SK-N-SH treated with all-trans-retinoic acid at 6 μM for 48 hours (cell line): ENCODE data around the gene RASSF1.

Experiments
- ARNTL ChIP-seq: fragments of 450-650 bp; formaldehyde crosslinking; IDR thresholded peaks from 2 replicates; pipeline ENCODE4 v1.5.0; 2020; ENCODE audit warnings: low read depth, mild to moderate bottlenecking, moderate library complexity, borderline replicate concordance
- TF ChIP-seq, protein P1 (sequence below): fragments of 250-450 bp; sonication (Bioruptor Pico); IDR thresholded peaks from 2 replicates; pipeline ENCODE4 v1.8.0; 2020; ENCODE audit warnings: mild to moderate bottlenecking, moderate library complexity, borderline replicate concordance

DNA sequence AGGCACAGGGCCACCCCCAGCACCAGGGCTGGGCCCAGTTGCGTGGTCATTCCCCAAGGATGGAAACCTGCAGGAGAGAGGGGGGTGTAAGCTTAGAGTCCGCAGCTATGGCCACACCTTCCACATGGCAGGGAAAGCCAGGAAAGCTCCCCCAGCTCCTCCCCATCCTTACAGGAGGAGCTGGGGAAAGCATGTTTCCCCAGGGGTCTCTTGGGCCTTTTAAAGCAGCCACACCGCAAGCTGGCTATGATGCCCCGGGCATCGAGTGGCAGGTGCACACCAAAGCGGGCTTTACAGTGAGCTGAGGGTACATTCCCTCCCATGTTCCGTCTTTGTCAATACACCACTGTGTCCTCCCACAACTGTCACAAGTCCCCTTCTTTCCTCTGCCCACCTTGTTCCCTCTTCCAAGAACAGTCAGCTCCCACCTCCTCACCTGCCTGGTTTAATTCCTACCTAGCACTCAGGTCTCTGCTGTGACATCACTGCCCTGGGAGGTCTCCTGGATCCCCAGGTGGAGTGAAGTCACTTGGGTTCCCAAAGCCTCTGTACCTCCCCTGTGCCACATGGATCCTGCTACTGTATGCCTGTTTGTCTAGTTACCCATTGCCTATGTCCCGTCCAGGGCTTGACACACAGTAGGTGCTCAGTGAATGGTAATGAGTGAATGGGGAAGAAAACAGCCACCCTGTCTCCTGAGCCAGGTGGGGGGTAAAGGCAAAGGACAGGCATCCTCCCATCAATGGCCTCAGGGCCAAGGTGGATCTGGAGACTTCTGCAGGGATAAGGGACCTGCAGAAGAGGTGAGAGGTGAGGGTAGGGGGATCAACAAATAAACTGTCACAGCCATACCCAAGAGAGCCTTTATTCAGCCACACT, 44.8 kb downstream of the RASSF1 start:
- TF ChIP-seq, protein P1, sequence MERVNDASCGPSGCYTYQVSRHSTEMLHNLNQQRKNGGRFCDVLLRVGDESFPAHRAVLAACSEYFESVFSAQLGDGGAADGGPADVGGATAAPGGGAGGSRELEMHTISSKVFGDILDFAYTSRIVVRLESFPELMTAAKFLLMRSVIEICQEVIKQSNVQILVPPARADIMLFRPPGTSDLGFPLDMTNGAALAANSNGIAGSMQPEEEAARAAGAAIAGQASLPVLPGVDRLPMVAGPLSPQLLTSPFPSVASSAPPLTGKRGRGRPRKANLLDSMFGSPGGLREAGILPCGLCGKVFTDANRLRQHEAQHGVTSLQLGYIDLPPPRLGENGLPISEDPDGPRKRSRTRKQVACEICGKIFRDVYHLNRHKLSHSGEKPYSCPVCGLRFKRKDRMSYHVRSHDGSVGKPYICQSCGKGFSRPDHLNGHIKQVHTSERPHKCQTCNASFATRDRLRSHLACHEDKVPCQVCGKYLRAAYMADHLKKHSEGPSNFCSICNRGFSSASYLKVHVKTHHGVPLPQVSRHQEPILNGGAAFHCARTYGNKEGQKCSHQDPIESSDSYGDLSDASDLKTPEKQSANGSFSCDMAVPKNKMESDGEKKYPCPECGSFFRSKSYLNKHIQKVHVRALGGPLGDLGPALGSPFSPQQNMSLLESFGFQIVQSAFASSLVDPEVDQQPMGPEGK (CRISPR knock-in tag), result no peak
- TF ChIP-seq ARNTL (CRISPR knock-in tag), result no peak
